Lung (tissue), 12 donors: ENCODE data around the gene CFAP251. TPM values are rescaled to one million over a fixed set of nuclear protein-coding genes. Genes with fewer than 3 reads are reported as not detected.
"Not testable (repeated sequence)": the region's sequence is repeated elsewhere in the genome, so short reads cannot be mapped to it uniquely, and the experiment has no call there.

Experiments
- ATAC-seq: fragments of 200-7000 bp; cut with Tn5 transposase; one replicate; pipeline ENCODE4 v1.9.1; 2020; ENCODE audit warnings: moderate number of reproducible peaks; ENCODE audit not compliant: insufficient read depth, low FRiP score
- DNase-seq, 3 donors: peaks; one replicate each; pipeline ENCODE4 v3.0.0-alpha.2; 2013 to 2017
- H3K27ac ChIP-seq, 2 donors: one replicate each; pipeline ENCODE4 v1.5.1; 2013; ENCODE audit warnings: mild to moderate bottlenecking in 2 of 2, moderate library complexity in 2 of 2, control low read depth in 1 of 2, inconsistent platforms in 1 of 2, low read depth in 1 of 2, low read length in 1 of 2
- H3K27me3 ChIP-seq, 3 donors: one replicate each; pipeline ENCODE4 v1.5.1; 2013; ENCODE audit warnings: low read length in 2 of 3; ENCODE audit not compliant: control insufficient read depth in 3 of 3, insufficient read depth in 3 of 3
- H3K36me3 ChIP-seq, 4 donors: one replicate each; pipeline ENCODE4 v1.5.1; 2013; ENCODE audit warnings: low read length in 4 of 4, mild to moderate bottlenecking in 1 of 4, moderate library complexity in 1 of 4; ENCODE audit not compliant: control insufficient read depth in 4 of 4, insufficient read depth in 4 of 4
- H3K4me1 ChIP-seq, 5 donors: one replicate each; pipeline ENCODE4 v1.5.1; 2013; ENCODE audit warnings: low read length in 5 of 5, mild to moderate bottlenecking in 2 of 5, moderate library complexity in 1 of 5; ENCODE audit not compliant: control insufficient read depth in 5 of 5, insufficient read depth in 5 of 5
- H3K4me3 ChIP-seq: one replicate; pipeline ENCODE4 v1.5.1; 2013; ENCODE audit warnings: mild to moderate bottlenecking, control low read depth, moderate library complexity
- H3K9ac ChIP-seq, 2 donors: one replicate each; pipeline ENCODE4 v1.5.1; 2013; ENCODE audit warnings: low read length in 2 of 2, control low read depth in 1 of 2; ENCODE audit not compliant: insufficient read depth in 1 of 2
- H3K9me3 ChIP-seq, 4 donors: one replicate each; pipeline ENCODE4 v1.5.1; 2013; ENCODE audit warnings: low read length in 3 of 4, mild to moderate bottlenecking in 1 of 4, moderate library complexity in 1 of 4; ENCODE audit not compliant: control insufficient read depth in 4 of 4, insufficient read depth in 3 of 4
- WGBS, 2 donors: extraction: QIAGEN DNeasy Blood & Tissue Kit; methylation state at CpG; one replicate each; pipeline ENCODE4 v1.1.7; 2013; 5-methylcytosine and 5-hydroxymethylcytosine counted together
- polyA plus RNA-seq, 2 donors: library from polyadenylated mRNA; stranded (reverse); fragments of 200-250 nt; gene quantifications; one replicate each; pipeline ENCODE4 v1.2.1, GENCODE V29; 2013
- total RNA-seq, 2 donors: library from RNA; depleted of rRNA in 1 of 2; stranded (reverse); fragments of >200 nt in 1 of 2; gene quantifications; one replicate each; pipeline ENCODE4 v1.2.1, GENCODE V29; 2014 to 2021
- TF ChIP-seq, protein P1 (sequence below): IDR thresholded peaks from 2 replicates; pipeline ENCODE4 v1.5.1; 2012; ENCODE audit warnings: mild to moderate bottlenecking; ENCODE audit errors: control extremely low read depth, extremely low read depth
- donor health status: control.
- donor health status: control.
- donor health status: Bipolar disorder and iron deficiency.
- donor health status: healthy.
- donor health status: DM: yes; HTN: yes; CAD: no.

CFAP251 gene
- total and polyA plus RNA-seq, 4 donors = 6.9 to 35.4 (median 15.6) TPM

GRCh38 chr12:121889274-121889624 is 29.1 kb upstream of the CFAP251 start:
- H3K4me3 ChIP-seq = peak overlapping the region; percentile 70
- peak overlapping the region; percentile 98 to 99 for H3K27ac ChIP-seq
- peaks cover 0 to 4% (median 0%) of the 10 kb centered on the region in 4 donors for H3K9me3 ChIP-seq
- peak overlapping the region; percentile 38 to 98 for H3K9ac ChIP-seq
- WGBS, 2 donors = 2 to 4% methylated on average over 7 of the region's 7 CpGs
- H3K36me3 ChIP-seq = peaks cover 0 to 11% (median 4%) of the 10 kb centered on the region in 4 donors
- peaks cover 0 to 17% (median 7%) of the 10 kb centered on the region in 5 donors for H3K4me1 ChIP-seq
- ATAC-seq = no peak
- DNase-seq = peak in 1 of 3 donors; percentile 4
- TF ChIP-seq, protein P1, sequence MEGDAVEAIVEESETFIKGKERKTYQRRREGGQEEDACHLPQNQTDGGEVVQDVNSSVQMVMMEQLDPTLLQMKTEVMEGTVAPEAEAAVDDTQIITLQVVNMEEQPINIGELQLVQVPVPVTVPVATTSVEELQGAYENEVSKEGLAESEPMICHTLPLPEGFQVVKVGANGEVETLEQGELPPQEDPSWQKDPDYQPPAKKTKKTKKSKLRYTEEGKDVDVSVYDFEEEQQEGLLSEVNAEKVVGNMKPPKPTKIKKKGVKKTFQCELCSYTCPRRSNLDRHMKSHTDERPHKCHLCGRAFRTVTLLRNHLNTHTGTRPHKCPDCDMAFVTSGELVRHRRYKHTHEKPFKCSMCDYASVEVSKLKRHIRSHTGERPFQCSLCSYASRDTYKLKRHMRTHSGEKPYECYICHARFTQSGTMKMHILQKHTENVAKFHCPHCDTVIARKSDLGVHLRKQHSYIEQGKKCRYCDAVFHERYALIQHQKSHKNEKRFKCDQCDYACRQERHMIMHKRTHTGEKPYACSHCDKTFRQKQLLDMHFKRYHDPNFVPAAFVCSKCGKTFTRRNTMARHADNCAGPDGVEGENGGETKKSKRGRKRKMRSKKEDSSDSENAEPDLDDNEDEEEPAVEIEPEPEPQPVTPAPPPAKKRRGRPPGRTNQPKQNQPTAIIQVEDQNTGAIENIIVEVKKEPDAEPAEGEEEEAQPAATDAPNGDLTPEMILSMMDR = no peak
- peaks cover 0 to 6% (median 5%) of the 10 kb centered on the region in 3 donors for H3K27me3 ChIP-seq

DNA sequence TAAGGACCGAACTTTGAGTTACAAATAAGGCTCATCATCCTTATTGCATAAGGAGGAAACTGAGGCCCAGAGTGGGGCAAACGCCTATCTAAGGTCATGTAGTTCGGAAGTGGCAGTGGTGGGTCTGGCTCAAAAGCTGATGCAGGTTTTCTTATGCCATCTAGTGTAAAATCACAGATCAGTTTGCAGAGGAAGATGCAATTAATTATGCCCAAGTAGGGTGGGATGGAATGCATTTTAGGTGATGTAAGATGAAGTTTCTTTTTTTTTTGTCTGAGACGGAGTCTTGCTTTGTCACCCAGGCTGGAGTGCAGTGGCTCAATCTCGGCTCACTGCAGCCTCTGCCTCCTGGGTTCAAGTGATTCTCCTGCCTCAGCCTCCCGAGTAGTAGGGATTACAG is 28.7 kb upstream of the CFAP251 start:
- H3K27ac ChIP-seq = peak overlapping the region in 1 of 2 donors; percentile 99
- not testable (repeated sequence) for DNase-seq, H3K9me3 ChIP-seq, H3K27me3 ChIP-seq, ATAC-seq, H3K4me3 ChIP-seq
- peaks cover 0 to 11% (median 5%) of the 10 kb centered on the region in 4 donors for H3K36me3 ChIP-seq
- WGBS, 2 donors = 37 to 41% methylated on average over 6 of the region's 6 CpGs
- peak overlapping the region in 1 of 2 donors; percentile 98 for H3K9ac ChIP-seq
- peaks cover 0 to 17% (median 7%) of the 10 kb centered on the region in 5 donors for H3K4me1 ChIP-seq

DNA sequence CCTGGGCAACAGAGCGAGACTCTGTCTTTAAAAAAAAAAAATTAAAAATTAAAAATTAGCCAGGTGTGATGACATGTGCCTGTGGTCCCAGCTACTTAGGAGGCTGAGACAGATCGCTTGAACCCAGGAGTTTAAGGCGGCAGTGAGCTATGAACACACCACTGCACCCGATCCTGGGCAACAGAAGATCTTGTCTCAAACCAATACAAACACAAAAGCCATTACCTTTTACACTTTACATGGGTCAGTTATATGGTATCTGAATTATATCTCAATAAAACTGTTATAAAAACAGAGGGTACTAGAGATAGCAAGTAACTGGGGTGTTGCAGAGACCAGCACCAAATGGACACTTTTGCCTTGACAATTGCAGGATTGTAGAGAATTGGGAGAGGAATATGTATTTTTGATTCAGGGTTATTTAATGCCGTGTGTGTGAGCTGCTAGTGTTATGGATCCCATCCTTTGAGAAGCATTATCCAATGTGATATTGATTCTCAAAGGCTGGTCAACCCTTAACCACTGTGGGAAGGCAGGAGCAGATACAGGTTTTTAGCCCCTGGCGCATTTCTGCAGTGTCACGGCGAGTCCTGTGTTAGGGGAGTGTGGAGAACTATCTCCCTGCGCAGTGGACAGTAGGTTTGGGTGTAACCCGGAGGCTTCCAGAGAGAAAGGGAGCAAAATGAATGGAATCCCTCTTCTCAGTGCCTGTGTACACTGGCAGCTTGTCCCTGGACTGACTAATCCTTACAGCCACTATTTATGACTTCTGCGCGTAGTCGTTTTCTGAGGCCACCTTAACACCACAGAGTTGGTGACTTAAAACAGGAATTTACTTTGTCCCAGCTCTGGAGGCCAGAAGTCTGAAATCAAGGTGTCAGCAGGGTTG is 25.5 kb upstream of the CFAP251 start:
- H3K27ac ChIP-seq = no peak overlapping the region
- no peak for ATAC-seq
- WGBS, 2 donors = 93 to 94% methylated on average over 13 of the region's 13 CpGs

More for the DNA sequence above, 25.5 kb upstream of the CFAP251 start:
- peaks cover 9 to 21% (median 14%) of the 10 kb centered on the region in 4 donors for H3K36me3 ChIP-seq
- TF ChIP-seq, protein P1 = no peak
- peak overlapping the region in 1 of 2 donors; percentile 18 for H3K9ac ChIP-seq
- peaks cover 0 to 2% (median 0%) of the 10 kb centered on the region in 3 donors for H3K27me3 ChIP-seq
- DNase-seq = no peak
- peaks cover 0 to 4% (median 0%) of the 10 kb centered on the region in 4 donors for H3K9me3 ChIP-seq
- H3K4me1 ChIP-seq = peaks cover 0 to 17% (median 7%) of the 10 kb centered on the region in 5 donors
- no peak overlapping the region for H3K4me3 ChIP-seq
